ENCODE results near the gene NGEF. TPM values are rescaled to one million over a fixed set of nuclear protein-coding genes. Genes with fewer than 3 reads are reported as not detected.

Gene NGEF
- total and polyA plus RNA-seq, 7 donors, result 0.13 to 0.51 (median 0.25) TPM; not detected in 1

- Histone ChIP-seq H3K4me1 (peaks cover 6% of the 10 kb centered on the region), H3K27ac (no peak overlapping the region), H3K36me3 (ENCODE audit: insufficient read depth in 1 of 2, low read depth in 1 of 2) (peaks cover 14 to 92% of the 10 kb centered on the region in 2 donors), H3K27me3 (ENCODE audit: insufficient read depth in 3 of 3, low read length in 2 of 3) (no peaks in the 10 kb centered on the region), H3K4me3 (no peak overlapping the region), H3K9me3 (no peaks in the 10 kb centered on the region)
- ATAC-seq (no peak), DNase-seq (no peak)
- TF ChIP-seq CTCF (IDR thresholded peaks at IDR 0.05), result no peak
- intact Hi-C loops (cut with DNase I), result loop anchor here in 1 of 2 donors (10.0 kb wide), 1 partner anchor 409 kb away; the partner anchor contains the start of gene ATG16L1
Observed at GRCh38 chr2:232846055-232846454, 167.0 kb downstream of the NGEF start.

GRCh38 chr2:232843834-232844233 lies 169.2 kb downstream of the NGEF start:
- ATAC-seq (no peak), DNase-seq (no peak)
- no peak for TF ChIP-seq CTCF (IDR thresholded peaks at IDR 0.05)
- Histone ChIP-seq H3K4me3 (no peak overlapping the region), H3K27me3 (ENCODE audit: insufficient read depth in 3 of 3, low read length in 2 of 3) (no peaks in the 10 kb centered on the region), H3K36me3 (ENCODE audit: insufficient read depth in 1 of 2, low read depth in 1 of 2) (peaks cover 18 to 92% of the 10 kb centered on the region in 2 donors), H3K4me1 (peaks cover 18% of the 10 kb centered on the region), H3K27ac (no peak overlapping the region), H3K9me3 (no peaks in the 10 kb centered on the region)
- 91 to 98% (median 94%) methylated on average over 3 of the region's 3 CpGs for WGBS, 3 donors
- intact Hi-C loops (cut with DNase I), result loop anchor here in 1 of 2 donors (10.0 kb wide), 1 partner anchor 411 kb away; the partner anchor contains the start of gene ATG16L1

GRCh38 chr2:232842689-232843088 lies 170.4 kb downstream of the NGEF start:
- peak in 1 of 4 donors; percentile 26 for ATAC-seq

GRCh38 chr2:232839411-232840079 lies 173.5 kb downstream of the NGEF start:
- no peak overlapping the region for H3K27ac ChIP-seq
- DNase-seq (peak in 1 of 2 donors; percentile 64), ATAC-seq (peak in 1 of 4 donors; percentile 46)
- intact Hi-C loops (cut with DNase I), result loop anchor here in 1 of 2 donors (10.0 kb wide), 1 partner anchor 415 kb away; the partner anchor contains the start of gene ATG16L1
- no peaks in the 10 kb centered on the region for H3K9me3 ChIP-seq
- WGBS, 3 donors, result 44 to 49% (median 49%) methylated on average over 9 of the region's 9 CpGs
- peaks cover 18 to 88% of the 10 kb centered on the region in 2 donors for H3K36me3 ChIP-seq (ENCODE audit: insufficient read depth in 1 of 2, low read depth in 1 of 2)
- H3K4me1 ChIP-seq, result peaks cover 23% of the 10 kb centered on the region
- no peak for TF ChIP-seq CTCF (IDR thresholded peaks at IDR 0.05)
- no peaks in the 10 kb centered on the region for H3K27me3 ChIP-seq (ENCODE audit: insufficient read depth in 3 of 3, low read length in 2 of 3)
- no peak overlapping the region for H3K4me3 ChIP-seq

More at GRCh38 chr2:232842689-232843088, 170.4 kb downstream of the NGEF start:
- H3K4me1 ChIP-seq, result peaks cover 24% of the 10 kb centered on the region
- H3K27me3 ChIP-seq (ENCODE audit: insufficient read depth in 3 of 3, low read length in 2 of 3), result no peaks in the 10 kb centered on the region
- TF ChIP-seq CTCF (IDR thresholded peaks at IDR 0.05), result no peak
- no peak overlapping the region for H3K27ac ChIP-seq
- no peaks in the 10 kb centered on the region for H3K9me3 ChIP-seq
- 43 to 75% (median 71%) methylated on average over 2 of the region's 2 CpGs for WGBS, 3 donors
- H3K36me3 ChIP-seq (ENCODE audit: insufficient read depth in 1 of 2, low read depth in 1 of 2), result peaks cover 18 to 91% of the 10 kb centered on the region in 2 donors
- no peak for DNase-seq
- no peak overlapping the region for H3K4me3 ChIP-seq
- intact Hi-C loops (cut with DNase I), result loop anchor here in 1 of 2 donors (10.0 kb wide), 1 partner anchor 412 kb away; the partner anchor contains the start of gene ATG16L1

All from psoas muscle (tissue), 8 donors.